HG03135 (cell line): Measurements from ENCODE around the gene VPS54.
"Not testable (repeated sequence)": the region's sequence is repeated elsewhere in the genome, so short reads cannot be mapped to it uniquely, and the experiment has no call there.

ENCODE experiments used
- ATAC-seq: cut with Tn5 transposase; IDR thresholded peaks from one replicate; pipeline ENCODE4 v1.9.1; 2021; ENCODE audit warnings: mild to moderate bottlenecking, moderate library complexity; ENCODE audit not compliant: unreplicated experiment

Gene VPS54

DNA sequence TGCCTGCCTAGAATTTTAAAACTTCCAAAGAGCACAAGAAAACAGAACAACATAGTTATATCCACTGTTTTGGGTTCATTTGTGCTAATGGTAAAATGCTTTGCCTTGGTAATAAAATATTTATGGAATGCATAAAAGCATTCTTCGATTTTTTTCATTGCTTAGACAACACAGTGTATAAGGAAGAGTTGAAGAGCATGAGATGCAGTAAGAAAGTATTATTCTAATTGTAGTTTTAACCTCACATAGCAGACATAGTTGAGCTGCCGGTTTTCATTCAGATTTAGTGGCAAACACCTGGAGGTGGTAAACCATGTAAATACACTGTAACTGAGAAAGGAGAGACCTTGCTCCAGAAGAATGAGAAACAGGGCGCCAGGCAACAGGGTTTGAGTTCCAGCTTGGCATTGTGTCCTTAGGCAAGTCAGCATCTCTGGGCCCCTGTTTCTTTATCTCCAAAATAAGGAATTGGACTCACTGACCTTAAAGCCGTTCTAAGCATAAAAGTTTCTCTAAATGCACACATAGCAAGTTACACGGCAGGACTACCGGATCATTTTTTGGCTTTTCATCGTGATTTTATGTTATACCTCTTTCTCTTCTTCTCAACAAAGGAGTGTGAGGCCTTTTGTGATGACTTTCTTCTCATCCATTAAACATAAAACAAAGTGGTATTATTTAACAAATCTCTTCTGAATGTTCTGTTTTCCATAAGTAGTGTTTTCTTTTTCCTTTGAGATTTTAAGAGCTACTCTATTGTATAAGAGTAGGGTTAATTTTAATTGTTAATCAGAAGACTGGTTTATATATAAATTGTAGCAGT is 169.6 kb downstream of the VPS54 start:
- no peak for ATAC-seq

DNA sequence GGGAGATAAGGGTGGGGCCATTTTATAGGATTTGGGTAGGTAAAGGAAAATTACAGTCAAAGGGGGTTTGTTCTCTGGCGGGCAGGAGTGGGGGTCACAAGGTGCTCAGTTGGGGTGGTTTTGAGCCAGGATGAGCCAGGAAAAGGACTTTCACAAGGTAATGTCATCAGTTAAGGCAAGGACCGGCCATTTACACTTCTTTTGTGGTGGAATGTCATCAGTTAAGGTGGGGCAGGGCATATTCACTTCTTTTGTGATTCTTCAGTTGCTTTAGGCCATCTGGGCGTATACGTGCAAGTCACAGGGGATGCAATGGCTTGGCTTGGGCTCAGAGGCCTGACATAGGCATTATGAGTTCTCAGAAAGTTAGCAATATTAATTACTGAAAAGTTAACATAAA is 171.7 kb downstream of the VPS54 start:
- not testable (repeated sequence) for ATAC-seq

GRCh38 chr2:63846487-63846886 is 172.7 kb downstream of the VPS54 start:
- ATAC-seq: no peak

GRCh38 chr2:63845866-63846265 is 173.4 kb downstream of the VPS54 start:
- ATAC-seq: no peak

DNA sequence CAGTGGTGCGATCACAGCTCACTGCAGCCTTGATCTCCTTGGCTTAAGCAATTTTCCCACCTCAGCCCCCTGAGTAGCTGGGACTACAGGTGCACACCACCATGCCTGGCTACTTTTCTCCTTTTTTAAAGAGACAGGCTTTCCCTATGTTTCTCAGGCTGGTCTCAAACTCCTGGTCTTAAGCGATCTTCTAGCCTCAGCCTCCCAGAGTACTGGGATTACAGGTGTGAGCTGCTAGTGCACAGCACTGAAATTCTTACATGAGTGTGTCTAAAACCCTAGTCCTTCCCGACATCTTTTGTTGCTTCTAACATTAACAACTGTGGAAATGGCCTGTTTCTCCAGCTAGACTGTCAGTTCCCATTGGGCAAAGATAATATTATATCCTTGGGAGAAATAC is 174.6 kb downstream of the VPS54 start:
- ATAC-seq: no peak

GRCh38 chr2:63843791-63844190 is 175.4 kb downstream of the VPS54 start:
- no peak for ATAC-seq

GRCh38 chr2:63843093-63843492 is 176.1 kb downstream of the VPS54 start:
- ATAC-seq: no peak

DNA sequence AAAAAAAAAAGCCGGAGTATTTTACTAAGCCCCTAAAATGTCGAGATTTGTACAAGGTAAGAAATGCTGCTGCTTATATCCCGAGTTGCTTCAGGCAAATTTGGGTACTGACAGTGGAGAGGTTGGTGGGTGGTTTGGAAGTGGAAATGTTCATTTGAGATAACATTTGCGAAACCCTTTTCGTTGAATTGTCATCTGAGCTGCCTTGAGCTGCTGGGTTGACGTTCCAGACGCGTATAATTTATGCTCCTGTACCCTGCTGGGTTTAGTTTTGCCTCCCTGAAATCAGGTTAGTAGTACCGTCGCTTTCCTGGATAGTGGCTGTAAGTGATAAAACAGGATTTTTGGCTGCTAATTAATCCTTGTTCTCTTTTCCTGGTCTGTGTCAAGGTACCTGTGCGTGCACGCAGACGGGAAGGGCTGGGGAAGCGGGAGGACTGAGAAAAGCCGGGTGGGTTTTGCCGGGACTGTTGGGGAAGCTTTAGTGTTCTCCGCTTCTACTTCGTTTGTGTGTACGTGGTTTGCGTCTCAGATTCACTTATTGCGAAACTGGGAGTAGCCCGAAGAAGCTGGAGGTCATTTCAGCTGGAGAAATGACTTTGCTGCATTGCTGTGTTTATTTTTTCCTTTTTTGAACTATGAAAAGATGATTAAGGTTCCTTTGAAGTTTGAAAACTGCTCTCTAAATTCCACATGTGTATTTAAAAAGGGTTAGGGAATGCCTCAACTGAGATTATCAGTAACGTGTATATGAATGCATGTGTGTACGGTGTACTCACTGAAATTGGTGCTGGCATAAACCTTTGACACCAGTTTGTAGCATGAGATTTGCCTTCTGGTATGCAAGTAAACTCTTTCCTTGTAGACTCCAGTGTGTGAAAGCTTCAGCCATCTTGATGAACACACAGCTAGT is 176.8 kb downstream of the VPS54 start:
- no peak for ATAC-seq
